Measurements from ENCODE around the gene NTM.

The NTM gene

GRCh38 chr11:132142121-132142520 is 771.7 kb downstream of the NTM start:
- H3K9me3 ChIP-seq (ENCODE audit: control insufficient read depth, low read length) = no peaks in the 10 kb centered on the region
- no peaks in the 10 kb centered on the region for H3K36me3 ChIP-seq (ENCODE audit: control insufficient read depth, insufficient read depth, low read length)
- H3K4me3 ChIP-seq (ENCODE audit: extremely low read depth, insufficient read depth, low read length, poor library complexity, severe bottlenecking) = no peak overlapping the region
- H3K4me1 ChIP-seq (ENCODE audit: control insufficient read depth, insufficient read depth, low read length, poor library complexity, severe bottlenecking) = peaks cover 10% of the 10 kb centered on the region
- no peak overlapping the region for H3K27ac ChIP-seq (ENCODE audit: low read depth, low read length, severe bottlenecking)
- WGBS, 2 experiments (ENCODE audit: insufficient coverage in 2 of 2) = 88 to 94% methylated on average over 6 to 9 of the region's 9 CpGs

GRCh38 chr11:132142554-132142953 is 772.1 kb downstream of the NTM start:
- WGBS, 2 experiments (ENCODE audit: insufficient coverage in 2 of 2) = 90 to 97% methylated on average over 11 to 12 of the region's 12 CpGs

GRCh38 chr11:132147464-132147863 is 777.0 kb downstream of the NTM start:
- Histone ChIP-seq H3K4me3 (ENCODE audit: extremely low read depth, insufficient read depth, low read length, poor library complexity, severe bottlenecking) (no peak overlapping the region), H3K4me1 (ENCODE audit: control insufficient read depth, insufficient read depth, low read length, poor library complexity, severe bottlenecking) (no peaks in the 10 kb centered on the region), H3K27ac (ENCODE audit: low read depth, low read length, severe bottlenecking) (no peak overlapping the region), H3K36me3 (ENCODE audit: control insufficient read depth, insufficient read depth, low read length) (no peaks in the 10 kb centered on the region), H3K9me3 (ENCODE audit: control insufficient read depth, low read length) (no peaks in the 10 kb centered on the region)
- WGBS, 2 experiments (ENCODE audit: insufficient coverage in 2 of 2) = 98 to 100% methylated on average over 5 to 6 of the region's 7 CpGs

More at GRCh38 chr11:132142554-132142953, 772.1 kb downstream of the NTM start:
- Histone ChIP-seq H3K4me3 (ENCODE audit: extremely low read depth, insufficient read depth, low read length, poor library complexity, severe bottlenecking) (no peak overlapping the region), H3K36me3 (ENCODE audit: control insufficient read depth, insufficient read depth, low read length) (no peaks in the 10 kb centered on the region), H3K9me3 (ENCODE audit: control insufficient read depth, low read length) (no peaks in the 10 kb centered on the region), H3K27ac (ENCODE audit: low read depth, low read length, severe bottlenecking) (no peak overlapping the region), H3K4me1 (ENCODE audit: control insufficient read depth, insufficient read depth, low read length, poor library complexity, severe bottlenecking) (peaks cover 10% of the 10 kb centered on the region)

- H3K9me3 ChIP-seq (ENCODE audit: control insufficient read depth, low read length) = no peaks in the 10 kb centered on the region
- H3K27ac ChIP-seq (ENCODE audit: low read depth, low read length, severe bottlenecking) = no peak overlapping the region
- 89 to 94% methylated on average over 3 of the region's 4 CpGs for WGBS, 2 experiments (ENCODE audit: insufficient coverage in 2 of 2)
- H3K4me1 ChIP-seq (ENCODE audit: control insufficient read depth, insufficient read depth, low read length, poor library complexity, severe bottlenecking) = peaks cover 13% of the 10 kb centered on the region
- H3K4me3 ChIP-seq (ENCODE audit: extremely low read depth, insufficient read depth, low read length, poor library complexity, severe bottlenecking) = no peak overlapping the region
- no peaks in the 10 kb centered on the region for H3K36me3 ChIP-seq (ENCODE audit: control insufficient read depth, insufficient read depth, low read length)
Observed at GRCh38 chr11:132154781-132155180, 784.4 kb downstream of the NTM start.

- Histone ChIP-seq H3K36me3 (ENCODE audit: control insufficient read depth, insufficient read depth, low read length) (no peaks in the 10 kb centered on the region), H3K4me1 (ENCODE audit: control insufficient read depth, insufficient read depth, low read length, poor library complexity, severe bottlenecking) (peaks cover 14% of the 10 kb centered on the region), H3K4me3 (ENCODE audit: extremely low read depth, insufficient read depth, low read length, poor library complexity, severe bottlenecking) (no peak overlapping the region), H3K27ac (ENCODE audit: low read depth, low read length, severe bottlenecking) (no peak overlapping the region), H3K9me3 (ENCODE audit: control insufficient read depth, low read length) (no peaks in the 10 kb centered on the region)
- 87 to 96% methylated on average over 2 to 3 of the region's 3 CpGs for WGBS, 2 experiments (ENCODE audit: insufficient coverage in 2 of 2)
Observed at GRCh38 chr11:132158091-132158490, 787.7 kb downstream of the NTM start.

- Histone ChIP-seq H3K27ac (ENCODE audit: low read depth, low read length, severe bottlenecking) (no peak overlapping the region), H3K4me1 (ENCODE audit: control insufficient read depth, insufficient read depth, low read length, poor library complexity, severe bottlenecking) (peaks cover 14% of the 10 kb centered on the region), H3K4me3 (ENCODE audit: extremely low read depth, insufficient read depth, low read length, poor library complexity, severe bottlenecking) (no peak overlapping the region), H3K36me3 (ENCODE audit: control insufficient read depth, insufficient read depth, low read length) (no peaks in the 10 kb centered on the region), H3K9me3 (ENCODE audit: control insufficient read depth, low read length) (no peaks in the 10 kb centered on the region)
- WGBS, 2 experiments (ENCODE audit: insufficient coverage in 2 of 2) = 89 to 93% methylated on average over 2 of the region's 2 CpGs
Observed at GRCh38 chr11:132158696-132159095, 788.3 kb downstream of the NTM start.

GRCh38 chr11:132161403-132162078 is 791.1 kb downstream of the NTM start:
- Histone ChIP-seq H3K4me3 (ENCODE audit: extremely low read depth, insufficient read depth, low read length, poor library complexity, severe bottlenecking) (no peak overlapping the region), H3K27ac (ENCODE audit: low read depth, low read length, severe bottlenecking) (no peak overlapping the region), H3K36me3 (ENCODE audit: control insufficient read depth, insufficient read depth, low read length) (no peaks in the 10 kb centered on the region), H3K9me3 (ENCODE audit: control insufficient read depth, low read length) (no peaks in the 10 kb centered on the region), H3K4me1 (ENCODE audit: control insufficient read depth, insufficient read depth, low read length, poor library complexity, severe bottlenecking) (peaks cover 14% of the 10 kb centered on the region)
- 88 to 94% methylated on average over 18 to 19 of the region's 26 CpGs for whole genome bisulfite sequencing, 2 experiments (ENCODE audit: insufficient coverage in 2 of 2)

GRCh38 chr11:132168344-132168981 is 798.0 kb downstream of the NTM start:
- Histone ChIP-seq H3K4me3 (ENCODE audit: extremely low read depth, insufficient read depth, low read length, poor library complexity, severe bottlenecking) (no peak overlapping the region), H3K27ac (ENCODE audit: low read depth, low read length, severe bottlenecking) (no peak overlapping the region), H3K9me3 (ENCODE audit: control insufficient read depth, low read length) (no peaks in the 10 kb centered on the region), H3K36me3 (ENCODE audit: control insufficient read depth, insufficient read depth, low read length) (no peaks in the 10 kb centered on the region), H3K4me1 (ENCODE audit: control insufficient read depth, insufficient read depth, low read length, poor library complexity, severe bottlenecking) (no peaks in the 10 kb centered on the region)
- 100% methylated on average over 1 of the region's 3 CpGs; no CpG with 5 or more reads in 1 of the 2 experiments for WGBS, 2 experiments (ENCODE audit: insufficient coverage in 2 of 2)

- H3K27ac ChIP-seq (ENCODE audit: low read depth, low read length, severe bottlenecking) = no peak overlapping the region
- no peaks in the 10 kb centered on the region for H3K36me3 ChIP-seq (ENCODE audit: control insufficient read depth, insufficient read depth, low read length)
- H3K4me1 ChIP-seq (ENCODE audit: control insufficient read depth, insufficient read depth, low read length, poor library complexity, severe bottlenecking) = no peaks in the 10 kb centered on the region
- WGBS, 2 experiments (ENCODE audit: insufficient coverage in 2 of 2) = 91 to 100% methylated on average over 4 of the region's 6 CpGs
- H3K4me3 ChIP-seq (ENCODE audit: extremely low read depth, insufficient read depth, low read length, poor library complexity, severe bottlenecking) = no peak overlapping the region
- no peaks in the 10 kb centered on the region for H3K9me3 ChIP-seq (ENCODE audit: control insufficient read depth, low read length)
Observed at GRCh38 chr11:132171031-132171430, 800.6 kb downstream of the NTM start.

GRCh38 chr11:132174362-132175255 is 804.2 kb downstream of the NTM start:
- no peak overlapping the region for H3K4me3 ChIP-seq (ENCODE audit: extremely low read depth, insufficient read depth, low read length, poor library complexity, severe bottlenecking)
- WGBS, 2 experiments (ENCODE audit: insufficient coverage in 2 of 2) = 88% methylated on average over 10 to 11 of the region's 15 CpGs
- H3K4me1 ChIP-seq (ENCODE audit: control insufficient read depth, insufficient read depth, low read length, poor library complexity, severe bottlenecking) = no peaks in the 10 kb centered on the region
- H3K27ac ChIP-seq (ENCODE audit: low read depth, low read length, severe bottlenecking) = no peak overlapping the region
- no peaks in the 10 kb centered on the region for H3K36me3 ChIP-seq (ENCODE audit: control insufficient read depth, insufficient read depth, low read length)
- H3K9me3 ChIP-seq (ENCODE audit: control insufficient read depth, low read length) = no peaks in the 10 kb centered on the region
